Neural cell (in vitro differentiated cells): Measurements from ENCODE around the gene YDJC. TPM values are rescaled to one million over a fixed set of nuclear protein-coding genes. Genes with fewer than 3 reads are reported as not detected.

Experiments used
- H2AFZ ChIP-seq: fragments of 200-600, 300-800 bp; sonication (generic), shearing (Covaris generic); 2 replicates; pipeline ENCODE4 v1.6.0; 2014; ENCODE audit warnings: low read depth, mild to moderate bottlenecking, antibody characterized with exemption, low read length, moderate library complexity
- H3F3A ChIP-seq: fragments of 200-600 bp; shearing (Covaris generic); 2 replicates; pipeline ENCODE4 v1.6.1; 2016; ENCODE audit warnings: mild to moderate bottlenecking, moderate library complexity, mixed read lengths, antibody characterized with exemption, low read length; ENCODE audit not compliant: insufficient read depth, poor library complexity, severe bottlenecking
- H3K27ac ChIP-seq: fragments of 200-600, 300-800 bp; sonication (generic), shearing (Covaris generic); 2 replicates; pipeline ENCODE4 v1.5.1; 2014; ENCODE audit warnings: mild to moderate bottlenecking, low read length, moderate library complexity
- H3K27me3 ChIP-seq: fragments of 300-800, 200-600 bp; sonication (generic), shearing (Covaris generic); 2 replicates; pipeline ENCODE4 v1.6.0; 2014; ENCODE audit warnings: mild to moderate bottlenecking, low read depth, low read length, moderate library complexity; ENCODE audit not compliant: insufficient read depth
- H3K36me3 ChIP-seq: fragments of 300-800, 200-600 bp; sonication (generic), shearing (Covaris generic); 2 replicates; pipeline ENCODE4 v1.5.1; 2014; ENCODE audit warnings: mild to moderate bottlenecking, antibody characterized with exemption, low read length, moderate library complexity; ENCODE audit not compliant: insufficient read depth
- H3K4me2 ChIP-seq: fragments of 300-800, 200-600 bp; sonication (generic), shearing (Covaris generic); 2 replicates; pipeline ENCODE4 v1.6.0; 2014; ENCODE audit warnings: mild to moderate bottlenecking, low read length
- H3K4me3 ChIP-seq: fragments of 300-800, 200-600 bp; sonication (generic), shearing (Covaris generic); 2 replicates; pipeline ENCODE4 v1.5.1; 2014; ENCODE audit warnings: mild to moderate bottlenecking, low read length, moderate library complexity
- H3K79me2 ChIP-seq: fragments of 200-600 bp; shearing (Covaris generic); replicated peaks from 2 replicates; pipeline ENCODE4 v1.6.0; 2014; ENCODE audit warnings: mild to moderate bottlenecking, low read length, moderate library complexity; ENCODE audit not compliant: insufficient read depth
- H3K9ac ChIP-seq: fragments of 300-800, 200-600 bp; sonication (generic), shearing (Covaris generic); 2 replicates; pipeline ENCODE4 v1.6.1; 2016; ENCODE audit warnings: mild to moderate bottlenecking, low read length, mixed read lengths
- H3K9me2 ChIP-seq: fragments of 200-600 bp; shearing (Covaris generic); 2 replicates; pipeline ENCODE4 v1.6.1; 2016; ENCODE audit warnings: mild to moderate bottlenecking, low read length, mixed read lengths; ENCODE audit not compliant: insufficient read depth
- H3K9me3 ChIP-seq: fragments of 200-600, 300-800 bp; sonication (generic), shearing (Covaris generic); 2 replicates; pipeline ENCODE4 v1.6.1; 2016; ENCODE audit warnings: mild to moderate bottlenecking, mixed run types, low read length, moderate library complexity, mixed read lengths
- H4K20me1 ChIP-seq: fragments of 200-600 bp; shearing (Covaris generic); 2 replicates; pipeline ENCODE4 v1.6.1; 2016; ENCODE audit warnings: mild to moderate bottlenecking, mixed run types; ENCODE audit not compliant: insufficient read depth
- CTCF ChIP-seq: fragments of 450-650 bp; IDR thresholded peaks from 2 replicates; pipeline ENCODE4 v1.5.1; 2014; ENCODE audit warnings: antibody characterized with exemption, mild to moderate bottlenecking, moderate library complexity; ENCODE audit not compliant: poor library complexity, severe bottlenecking
- EP300 ChIP-seq: fragments of 450-650 bp; conservative IDR thresholded peaks from 2 replicates; pipeline ENCODE4 v1.6.1; 2014; ENCODE audit warnings: antibody characterized with exemption, mild to moderate bottlenecking, moderate library complexity; ENCODE audit not compliant: poor library complexity, severe bottlenecking
- EZH2 ChIP-seq: fragments of 200-600, 300-800 bp; shearing (Covaris generic), sonication (generic); IDR thresholded peaks from 2 replicates; pipeline ENCODE4 v1.6.1; 2014; ENCODE audit warnings: antibody characterized with exemption, low read length, borderline replicate concordance, mild to moderate bottlenecking; ENCODE audit not compliant: insufficient read depth, poor library complexity, severe bottlenecking
- MXI1 ChIP-seq: fragments of 450-650 bp; conservative IDR thresholded peaks from 2 replicates; pipeline ENCODE4 v1.6.1; 2014; ENCODE audit warnings: antibody characterized with exemption, mild to moderate bottlenecking; ENCODE audit not compliant: poor library complexity, severe bottlenecking
- POLR2AphosphoS5 ChIP-seq: IDR thresholded peaks from 2 replicates; pipeline ENCODE4 v1.6.1; 2012
- REST ChIP-seq: IDR thresholded peaks from 2 replicates; pipeline ENCODE4 v1.6.1; 2012; ENCODE audit warnings: borderline replicate concordance
- SMC3 ChIP-seq: fragments of 450-650 bp; conservative IDR thresholded peaks from 2 replicates; pipeline ENCODE4 v1.6.1; 2014; ENCODE audit warnings: antibody characterized with exemption, mild to moderate bottlenecking, moderate library complexity; ENCODE audit not compliant: poor library complexity
- TAF1 ChIP-seq: IDR thresholded peaks from 2 replicates; pipeline ENCODE4 v1.6.1; 2012; ENCODE audit warnings: low read depth
- polyA plus RNA-seq: library from polyadenylated mRNA; depleted of rRNA; stranded (reverse); fragments of >200 nt; gene quantifications from 2 replicates; pipeline ENCODE4 v1.2.3, GENCODE V29; 2014

Gene YDJC
- polyA plus RNA-seq, 1 donor from 2014 or later: 20.0 TPM

GRCh38 chr22:21665047-21665851, 35.4 kb upstream of the YDJC start:
- Histone ChIP-seq H3K27ac (peak overlapping the region; percentile 89), H3K9me2 (no peaks in the 10 kb centered on the region), H4K20me1 (no peaks in the 10 kb centered on the region), H3K4me3 (peak overlapping the region; percentile 100), H3K79me2 (peaks cover 4% of the 10 kb centered on the region), H3F3A (no peaks in the 10 kb centered on the region), H3K4me2 (no peak overlapping the region), H3K27me3 (no peaks in the 10 kb centered on the region), H2AFZ (peak overlapping the region; percentile 43), H3K9me3 (no peaks in the 10 kb centered on the region), H3K9ac (peak overlapping the region; percentile 87), H3K36me3 (no peaks in the 10 kb centered on the region)
- TF ChIP-seq MXI1 (no peak), EP300 (no peak), REST (no peak), POLR2AphosphoS5 (no peak), CTCF (no peak), SMC3 (no peak), EZH2 (no peak)

GRCh38 chr22:21663738-21664137, 33.9 kb upstream of the YDJC start:
- Histone ChIP-seq H2AFZ (no peak overlapping the region), H3F3A (no peaks in the 10 kb centered on the region), H3K9me3 (no peaks in the 10 kb centered on the region), H3K27me3 (no peaks in the 10 kb centered on the region), H3K27ac (no peak overlapping the region), H3K4me3 (no peak overlapping the region), H3K9ac (no peak overlapping the region), H3K36me3 (no peaks in the 10 kb centered on the region), H3K4me2 (no peak overlapping the region), H3K9me2 (no peaks in the 10 kb centered on the region), H4K20me1 (no peaks in the 10 kb centered on the region), H3K79me2 (peaks cover 4% of the 10 kb centered on the region)
- TF ChIP-seq EZH2 (no peak), MXI1 (no peak), SMC3 (no peak), TAF1 (no peak), REST (no peak)
